ENCODE results near the gene ASGR2.
"Not testable (repeated sequence)": the region's sequence is repeated elsewhere in the genome, so short reads cannot be mapped to it uniquely, and the experiment has no call there.

The ASGR2 gene

GRCh38 chr17:7124923-7125322 is 10.3 kb upstream of the ASGR2 start:
- no peak for DNase-seq

DNA sequence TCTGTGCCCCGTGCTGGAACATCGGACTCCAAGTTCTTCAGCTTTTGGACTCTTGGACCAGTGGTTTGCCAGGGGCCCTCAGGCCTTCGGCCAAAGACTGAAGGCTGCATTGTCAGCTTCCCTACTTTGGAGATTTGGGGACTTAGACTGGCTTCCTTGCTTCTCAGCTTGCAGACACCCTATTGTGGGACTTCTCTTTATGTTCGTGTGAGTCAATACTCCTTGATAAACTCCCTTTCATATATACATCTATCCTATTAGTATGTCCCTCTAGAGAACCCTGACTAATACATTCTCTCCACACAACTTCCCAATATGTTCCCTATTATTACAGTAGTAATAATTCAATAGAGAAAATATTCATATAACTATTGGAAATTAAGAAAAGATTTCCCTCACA is 9.2 kb upstream of the ASGR2 start:
- DNase-seq, result no peak

DNA sequence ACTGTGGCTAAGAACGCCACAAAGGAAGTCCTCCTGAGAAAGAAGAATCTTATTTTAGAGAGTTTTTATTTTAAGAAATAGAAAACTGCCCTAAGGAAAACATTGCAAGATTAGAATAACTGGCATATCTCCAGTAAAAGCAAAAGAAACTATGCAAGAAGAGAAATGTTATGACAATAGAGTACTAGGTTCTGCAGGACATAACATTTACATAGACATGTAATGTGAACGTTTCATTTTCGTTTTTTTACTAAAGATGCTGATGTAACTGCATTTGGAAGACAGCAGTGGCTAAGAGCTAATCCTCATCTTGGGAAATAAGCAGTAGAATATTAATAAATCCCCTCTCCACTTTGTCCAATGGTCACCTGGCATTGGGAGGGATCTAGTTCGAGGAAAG is 7.8 kb upstream of the ASGR2 start:
- DNase-seq, result no peak

GRCh38 chr17:7120635-7121034 is 6.0 kb upstream of the ASGR2 start:
- DNase-seq, result not testable (repeated sequence)

DNA sequence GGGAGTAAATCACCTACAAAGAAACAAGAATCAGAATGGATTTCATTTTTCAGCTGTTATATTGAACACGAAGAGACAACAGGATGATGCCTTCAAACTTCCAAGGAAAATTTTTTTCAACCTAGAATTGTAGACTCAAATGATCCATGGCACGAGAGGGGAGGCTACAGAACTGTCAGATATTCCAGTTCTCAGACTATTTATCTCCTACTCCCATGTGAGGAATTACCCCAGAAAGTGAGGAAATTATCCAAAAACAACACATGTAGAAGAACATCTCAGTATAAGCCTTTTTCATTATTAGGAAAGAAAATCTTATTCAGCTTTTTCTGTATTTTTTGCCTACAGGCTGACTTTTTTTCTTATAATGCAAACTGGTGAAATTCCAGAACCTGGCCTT is 5.5 kb upstream of the ASGR2 start:
- DNase-seq, result no peak

GRCh38 chr17:7119314-7119713 is 4.7 kb upstream of the ASGR2 start:
- no peak for DNase-seq

- no peak for DNase-seq
Measured at GRCh38 chr17:7114875-7115614, 423 bp upstream of the ASGR2 start.

DNA sequence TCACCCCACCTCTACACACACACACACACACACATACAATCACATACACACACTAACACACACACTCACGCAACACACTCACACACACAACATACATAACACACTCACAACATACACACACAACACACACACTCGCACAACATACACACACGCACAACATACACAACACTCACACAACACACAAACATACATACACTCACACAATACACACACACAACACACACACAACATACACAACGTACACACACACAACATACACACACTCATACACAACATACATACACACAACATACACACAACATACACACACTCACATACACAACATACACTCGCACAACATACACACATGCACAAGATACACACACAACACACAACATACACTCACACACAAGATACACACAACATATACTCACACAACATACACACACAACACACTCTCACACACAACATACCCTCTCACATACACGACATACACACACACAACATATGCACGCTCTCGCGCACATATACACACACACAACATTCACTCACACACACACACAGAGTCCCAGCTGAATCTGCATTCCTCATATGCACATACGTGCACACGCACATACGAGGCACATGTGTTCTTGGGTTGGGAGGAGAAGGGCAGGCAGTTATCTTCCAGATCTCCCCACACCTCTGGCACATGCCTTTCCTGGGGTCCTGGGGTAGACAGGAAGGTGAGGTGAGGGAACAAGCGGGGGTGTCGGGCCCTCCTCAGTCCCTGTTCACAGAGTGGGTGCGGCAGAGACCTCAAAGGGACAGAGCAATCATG is 1.1 kb downstream of the ASGR2 start:
- DNase-seq, result no peak

- DNase-seq, result no peak
Measured at GRCh38 chr17:7112510-7113108, 2.0 kb downstream of the ASGR2 start.

DNA sequence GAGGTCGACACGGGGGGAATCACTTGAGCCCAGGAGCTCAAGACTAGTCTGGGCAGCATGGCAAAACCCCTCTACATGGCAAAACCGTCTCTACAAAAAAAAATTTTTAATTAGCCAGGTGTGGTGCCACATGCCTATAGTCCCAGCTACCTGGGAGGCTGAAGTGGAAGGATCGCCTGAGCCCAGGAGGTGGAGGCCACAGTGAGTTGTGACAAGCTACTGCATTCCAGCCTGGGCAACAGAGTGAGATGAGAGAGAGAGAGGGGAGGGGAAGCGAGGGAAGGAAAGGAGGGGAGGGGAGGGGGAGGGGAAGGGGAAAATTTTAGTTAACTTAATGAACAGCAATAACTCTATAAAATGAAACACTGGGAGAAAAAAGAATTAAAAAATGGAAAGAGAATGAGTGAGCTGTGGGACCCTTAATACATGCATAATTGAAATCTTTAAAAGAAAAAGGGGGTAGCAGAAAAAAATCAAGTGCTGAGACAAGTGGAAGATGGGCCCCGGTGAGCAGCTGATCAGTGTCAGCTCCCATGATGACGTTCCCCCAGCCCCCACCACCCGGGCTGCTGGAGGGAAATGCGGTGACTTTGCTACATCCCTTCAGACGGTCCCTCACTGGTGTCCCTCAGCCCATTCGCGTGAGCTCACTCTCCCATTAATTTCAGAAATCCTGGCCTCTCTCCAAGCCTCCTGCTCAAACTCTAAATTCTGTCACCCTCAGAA is 2.7 kb downstream of the ASGR2 start:
- DNase-seq, result no peak

GRCh38 chr17:7110617-7111306 is 3.9 kb downstream of the ASGR2 start:
- DNase-seq, result no peak

- DNase-seq, result peak in 1 of 2 experiments; percentile 15
Measured at GRCh38 chr17:7109461-7110322, 4.9 kb downstream of the ASGR2 start.

DNA sequence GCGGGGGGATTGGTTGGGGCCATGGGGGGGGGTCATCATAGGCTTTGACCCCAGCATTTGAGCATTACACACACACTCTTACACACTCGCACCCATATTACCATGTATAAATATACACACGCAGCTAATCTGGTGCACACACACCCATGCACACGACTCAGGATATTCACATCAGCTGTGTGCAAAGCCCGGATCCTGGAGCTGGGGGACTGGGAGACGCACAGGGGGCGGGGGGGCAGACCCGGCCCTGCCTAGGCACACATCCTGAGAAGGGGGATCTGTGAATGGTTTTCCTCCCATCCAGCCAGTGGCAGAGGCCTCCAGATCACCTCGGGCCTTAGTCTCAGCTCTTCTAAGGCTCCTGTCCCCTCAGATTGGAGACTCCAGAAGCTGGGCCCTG is 5.6 kb downstream of the ASGR2 start:
- DNase-seq, result no peak

GRCh38 chr17:7108560-7108925 is 6.1 kb downstream of the ASGR2 start:
- no peak for DNase-seq

GRCh38 chr17:7107795-7108559 is 6.6 kb downstream of the ASGR2 start:
- DNase-seq, result no peak

DNA sequence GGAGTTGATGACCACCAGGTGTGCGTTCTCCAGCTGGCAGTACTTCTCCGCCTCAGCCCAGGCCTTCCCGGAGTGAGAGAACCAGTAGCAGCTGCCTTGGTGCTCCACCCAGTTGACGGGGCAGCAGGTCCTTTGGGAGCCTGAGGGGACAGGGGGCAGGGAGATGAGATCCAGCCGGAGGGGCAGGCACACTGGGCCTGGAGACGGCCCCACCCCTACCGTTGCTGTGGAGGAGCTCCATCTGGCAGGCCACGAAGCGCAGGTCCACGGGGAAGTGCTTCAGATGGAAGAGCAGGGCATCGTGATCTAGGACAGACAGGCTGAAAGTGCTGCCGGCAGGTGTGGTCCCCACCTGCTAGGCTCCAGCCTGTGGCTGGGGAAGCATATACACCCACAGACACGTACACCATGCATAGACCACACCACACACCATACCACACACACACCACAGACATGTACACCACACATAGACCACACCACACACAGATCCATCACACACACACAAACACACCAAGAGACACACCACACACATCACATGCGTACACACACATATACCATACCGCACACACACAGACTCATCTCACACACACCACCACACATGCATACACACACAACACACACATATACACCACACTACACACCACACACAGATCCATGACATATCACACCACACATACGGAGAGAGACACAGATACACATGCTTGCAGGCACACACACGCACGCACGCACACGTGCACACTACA is 7.4 kb downstream of the ASGR2 start:
- no peak for DNase-seq

DNA sequence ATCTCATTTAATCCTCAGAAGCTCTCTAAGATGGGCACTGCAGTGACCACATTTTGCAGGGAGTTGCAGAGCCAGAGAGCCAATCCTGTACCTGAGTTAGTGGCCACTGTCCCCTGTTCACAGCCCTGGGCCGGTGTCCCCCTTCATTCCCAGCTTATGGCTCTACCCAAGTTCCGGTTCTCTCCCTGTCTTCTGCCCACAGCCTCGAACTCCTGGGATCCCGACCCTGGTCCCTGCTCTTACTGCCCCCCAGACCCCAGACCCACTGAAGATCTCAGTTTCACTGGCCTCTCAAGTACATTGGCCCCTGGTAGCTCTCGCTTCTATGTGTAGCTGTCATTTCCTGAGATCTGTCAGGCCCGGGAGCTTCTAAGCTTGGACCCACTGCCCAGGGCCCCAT is 12.2 kb downstream of the ASGR2 start:
- no peak for DNase-seq

- DNase-seq, result no peak
Measured at GRCh38 chr17:7101531-7101930, 13.1 kb downstream of the ASGR2 start.

DNA sequence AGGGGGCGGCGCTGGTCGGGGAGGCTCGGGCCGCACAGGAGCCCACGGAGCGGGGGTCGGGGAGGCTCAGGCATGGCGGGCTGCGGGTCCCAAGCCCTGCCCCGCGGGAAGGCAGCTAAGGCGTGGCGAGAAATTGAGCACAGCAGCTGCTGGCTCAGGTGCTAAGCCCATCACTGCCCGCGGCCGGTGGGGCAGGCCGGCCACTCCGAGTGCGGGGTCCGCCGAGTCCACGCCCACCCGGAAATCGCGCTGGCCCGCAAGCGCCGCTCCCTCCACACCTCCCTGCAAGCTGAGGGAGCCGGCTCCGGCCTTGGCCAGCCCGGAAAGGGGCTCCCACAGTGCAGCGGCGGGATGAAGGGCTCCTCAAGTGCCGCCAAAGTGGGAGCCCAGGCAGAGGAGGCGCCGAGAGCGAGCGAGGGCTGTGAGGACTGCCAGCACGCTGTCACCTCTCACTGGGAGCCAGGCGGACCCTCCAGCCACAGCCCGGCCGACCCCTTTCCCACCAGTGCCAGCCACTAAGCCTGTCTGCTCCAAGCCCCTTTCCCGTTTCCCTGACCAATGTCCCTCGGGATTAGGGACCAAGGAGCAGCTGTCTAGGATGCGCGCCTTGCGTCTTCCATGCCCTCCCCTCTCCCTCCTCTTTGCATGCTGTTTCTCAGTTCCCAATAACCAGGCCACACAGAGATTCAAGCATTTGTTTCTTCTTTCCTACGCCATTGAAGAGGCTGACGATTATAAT is 13.8 kb downstream of the ASGR2 start:
- DNase-seq, result not testable (repeated sequence)
